K562 (cell line): ENCODE results near the gene COA5. TPM values are rescaled to one million over a fixed set of nuclear protein-coding genes. Genes with fewer than 3 reads are reported as not detected.
A peak's percentile ranks its signal among the peaks of the same experiment; 100 is the strongest.

ENCODE experiments used
- ATF7 ChIP-seq: fragments of 450-650 bp; IDR thresholded peaks from 2 replicates; pipeline ENCODE4 v1.7.1; 2014; ENCODE audit warnings: mild to moderate bottlenecking, moderate library complexity
- C11orf30 ChIP-seq: fragments of 450-650 bp; IDR thresholded peaks from 2 replicates; pipeline ENCODE4 v1.6.1; 2016; ENCODE audit warnings: low read depth, mild to moderate bottlenecking
- CAMTA2 ChIP-seq: fragments of 250-450 bp; sonication (Bioruptor Pico); conservative IDR thresholded peaks from 2 replicates; pipeline ENCODE4 v1.5.1; 2022
- CC2D1A ChIP-seq: fragments of 450-650 bp; IDR thresholded peaks from 2 replicates; pipeline ENCODE4 v1.6.1; 2017; ENCODE audit warnings: mild to moderate bottlenecking
- CREB5 ChIP-seq: fragments of 250-450 bp; sonication (Bioruptor Pico); IDR thresholded peaks from 2 replicates; pipeline ENCODE4 v1.5.0; 2020; ENCODE audit warnings: mild to moderate bottlenecking
- CTBP1 ChIP-seq: fragments of 450-650 bp; IDR thresholded peaks from 2 replicates; pipeline ENCODE4 v1.6.1; 2016; ENCODE audit warnings: borderline replicate concordance
- E2F3 ChIP-seq: fragments of 250-450 bp; sonication (Bioruptor Pico); IDR thresholded peaks from 2 replicates; pipeline ENCODE4 v1.4.0; 2020; ENCODE audit warnings: mild to moderate bottlenecking
- EHMT2 ChIP-seq: fragments of 450-650 bp; IDR thresholded peaks from 2 replicates; pipeline ENCODE4 v1.6.1; 2018; ENCODE audit warnings: antibody characterized with exemption
- ELF1 ChIP-seq: fragments of 200-800 bp; sonication (Bioruptor generic); IDR thresholded peaks from 2 replicates; pipeline ENCODE4 v1.6.1; 2016; ENCODE audit warnings: missing genetic modification characterization, missing compliant biosample characterization
- GATAD2A ChIP-seq: fragments of 450-650 bp; IDR thresholded peaks from 2 replicates; pipeline ENCODE4 v1.6.1; 2017
- HES1 ChIP-seq: fragments of 450-650 bp; IDR thresholded peaks from 2 replicates; pipeline ENCODE4 v1.6.1; 2016; ENCODE audit warnings: low read depth, mild to moderate bottlenecking, moderate library complexity
- HNRNPK ChIP-seq: fragments of 200-400 bp; formaldehyde crosslinking; IDR thresholded peaks from one replicate; pipeline ENCODE4 v1.6.1; 2018; ENCODE audit warnings: mild to moderate bottlenecking, low read depth, low read length; ENCODE audit not compliant: poor library complexity, severe bottlenecking
- MAFG ChIP-seq: fragments of 450-650 bp; conservative IDR thresholded peaks from 2 replicates; pipeline ENCODE4 v1.6.1; 2016; ENCODE audit warnings: missing genetic modification characterization, missing compliant biosample characterization
- MTA3 ChIP-seq: fragments of 450-650 bp; formaldehyde crosslinking; IDR thresholded peaks from 2 replicates; pipeline ENCODE4 v1.6.1; 2017; ENCODE audit warnings: mild to moderate bottlenecking, borderline replicate concordance
- NCOA1 ChIP-seq: fragments of 450-650 bp; IDR thresholded peaks from 2 replicates; pipeline ENCODE4 v1.6.1; 2016; ENCODE audit warnings: low read depth
- NFE2L1 ChIP-seq: fragments of 450-650 bp; IDR thresholded peaks from 2 replicates; pipeline ENCODE4 v1.6.1; 2016; ENCODE audit warnings: missing genetic modification characterization, low read depth, mild to moderate bottlenecking, missing compliant biosample characterization, moderate library complexity, borderline replicate concordance
- PML ChIP-seq: IDR thresholded peaks from 2 replicates; pipeline ENCODE4 v1.6.1; 2012; ENCODE audit warnings: low read length, inconsistent platforms
- POLR2AphosphoS2 ChIP-seq: IDR thresholded peaks from 2 replicates; pipeline ENCODE4 v1.6.1; 2012; ENCODE audit warnings: low read length, improper control_type of control experiment
- POLR2AphosphoS5 ChIP-seq: IDR thresholded peaks from 2 replicates; pipeline ENCODE4 v1.6.1; 2011; ENCODE audit warnings: mild to moderate bottlenecking, low read depth, low read length, moderate library complexity; ENCODE audit not compliant: control insufficient read depth, insufficient read depth
- RBM15 ChIP-seq: fragments of 200-400 bp; formaldehyde crosslinking; IDR thresholded peaks from 2 replicates; pipeline ENCODE4 v1.6.1; 2018; ENCODE audit warnings: mild to moderate bottlenecking, low read length, moderate library complexity; ENCODE audit not compliant: insufficient read depth
- SRSF1 ChIP-seq: fragments of 200-400 bp; formaldehyde crosslinking; IDR thresholded peaks from 2 replicates; pipeline ENCODE4 v1.6.1; 2017; ENCODE audit warnings: mild to moderate bottlenecking, low read depth, low read length, moderate library complexity
- SRSF9 ChIP-seq: fragments of 200-400 bp; formaldehyde crosslinking; IDR thresholded peaks from 2 replicates; pipeline ENCODE4 v1.6.1; 2017; ENCODE audit warnings: low read depth, low read length, borderline replicate concordance
- SUPT5H ChIP-seq: fragments of 450-650 bp; IDR thresholded peaks from 2 replicates; pipeline ENCODE4 v1.6.1; 2016
- TBP ChIP-seq: optimal IDR thresholded peaks from 2 replicates; pipeline ENCODE3; 2011; ENCODE audit warnings: low read depth, low read length, improper control_type of control experiment
- TFAP4 ChIP-seq: sonication (generic); formaldehyde crosslinking; IDR thresholded peaks from 2 replicates; pipeline ENCODE4 v1.8.0; 2022; ENCODE audit warnings: missing genetic modification reagents, mild to moderate bottlenecking, moderate library complexity, borderline replicate concordance
- ZKSCAN1 ChIP-seq: fragments of 150-350 bp; IDR thresholded peaks from 2 replicates; pipeline ENCODE4 v1.6.1; 2016; ENCODE audit warnings: low read depth, low read length
- ZNF316 ChIP-seq: fragments of 450-650 bp; IDR thresholded peaks from 2 replicates; pipeline ENCODE4 v1.6.1; 2016
- ZNF395 ChIP-seq: fragments of 200-800 bp; sonication (Bioruptor generic); IDR thresholded peaks from 2 replicates; pipeline ENCODE4 v1.6.1; 2017; ENCODE audit warnings: missing genetic modification characterization, missing compliant biosample characterization
- ZNF668 ChIP-seq: fragments of 250-450 bp; sonication (Bioruptor Pico); IDR thresholded peaks from 2 replicates; pipeline ENCODE4 v1.8.0; 2022; ENCODE audit warnings: mild to moderate bottlenecking, inconsistent platforms
- polyA plus RNA-seq, 8 experiments: library from polyadenylated mRNA; depleted of rRNA in 4 of 8; stranded (reverse) in 5 of 8; unstranded in 3 of 8; fragments of >200 nt; fragmentation: Nextera tagmentation in 2 of 8; fragmentation: Illumina TruSeq in 1 of 8; extraction: Ambion mirVana in 2 of 8; extraction: Trizol in 1 of 8; gene quantifications; 2 replicates each; pipeline versions ENCODE4 v1.2.1 to v1.2.3, GENCODE V29; 2011 to 2014; ENCODE audit warnings: inconsistent platforms in 1 of 8, missing spikeins in 1 of 8
- total RNA-seq, 7 experiments: library from RNA; depleted of rRNA in 6 of 7; stranded (reverse); fragments of >200 nt in 6 of 7; fragmentation: Illumina TruSeq in 2 of 7; extraction: Trizol in 2 of 7; gene quantifications; 2 replicates each; pipeline versions ENCODE4 v1.2.1 to v1.2.3, GENCODE V29; 2011 to 2021; ENCODE audit warnings: low replicate concordance in 1 of 7

Gene COA5
- total and polyA plus RNA-seq, 9 of the 15 experiments (the other 6 are each of a cell fraction or from before 2014, with no cell fraction given), result 17.9 to 77.6 (median 33.4) TPM

- TF ChIP-seq HES1, result no peak
- no peak for TF ChIP-seq ZNF668 (CRISPR knock-in tag)
- 0 out of 2 replicates have a peak, but pooled peaks have one; percentile 36 for TF ChIP-seq ELF1 (tag)
- TF ChIP-seq HNRNPK, result no peak
- no peak for TF ChIP-seq MTA3
- TF ChIP-seq ZNF395 (CRISPR knock-in tag), result peak; percentile 68; the same call in 1 of the 2 replicates
- TF ChIP-seq C11orf30, result peak; percentile 97
- TF ChIP-seq NCOA1, result no peak
- TF ChIP-seq CC2D1A, result no peak
- TF ChIP-seq SRSF1, result no peak
- no peak for TF ChIP-seq GATAD2A
- TF ChIP-seq RBM15, result no peak
- TF ChIP-seq TBP, result peak; percentile 31
- peak; percentile 32; the same call in 1 of the 2 replicates for TF ChIP-seq POLR2AphosphoS5
- no peak for TF ChIP-seq EHMT2
- no peak for TF ChIP-seq CREB5 (CRISPR knock-in tag)
- 0 out of 2 replicates have a peak, but pooled peaks have one; percentile 33 for TF ChIP-seq SUPT5H
- TF ChIP-seq NFE2L1 (tag), result peak; percentile 60
- no peak for TF ChIP-seq CAMTA2 (CRISPR knock-in tag)
- 0 out of 2 replicates have a peak, but pooled peaks have one; percentile 7 for TF ChIP-seq PML
- peak; percentile 94 for TF ChIP-seq ZKSCAN1
- TF ChIP-seq MAFG (tag), result peak; percentile 95
- TF ChIP-seq ZNF316, result peak; percentile 98
- TF ChIP-seq TFAP4 (CRISPR knock-in tag), result peak; percentile 15; the same call in 1 of the 2 replicates
- TF ChIP-seq POLR2AphosphoS2, result no peak
- TF ChIP-seq SRSF9, result no peak
- TF ChIP-seq ATF7, result peak; percentile 62; the same call in 1 of the 2 replicates
- TF ChIP-seq E2F3 (CRISPR knock-in tag), result no peak
- TF ChIP-seq CTBP1, result peak; percentile 54; the same call in 1 of the 2 replicates
Measured at GRCh38 chr2:98560256-98560771, 48.0 kb downstream of the COA5 start (continued).
